Thyroid gland (tissue), 4 donors: ENCODE results near the gene ARHGEF28. TPM values are rescaled to one million over a fixed set of nuclear protein-coding genes. Genes with fewer than 3 reads are reported as not detected.
A peak's percentile ranks its signal among the peaks of the same experiment; 100 is the strongest.

Experiments used
- DNase-seq, 2 donors: peaks; one replicate each; pipeline ENCODE4 v3.0.0-alpha.2; 2019
- H3K27ac ChIP-seq, 3 donors: fragments of 200-600 bp; sonication (generic); 1 replicate in 2 of 3; 2 replicates in 1 of 3; pipeline ENCODE4 v1.5.1; 2016 to 2019; ENCODE audit warnings: mild to moderate bottlenecking in 1 of 3, moderate library complexity in 1 of 3
- H3K27me3 ChIP-seq: fragments of 200-600 bp; sonication (generic); one replicate; pipeline ENCODE4 v1.5.1; 2019
- H3K36me3 ChIP-seq, 2 donors: fragments of 200-600 bp; sonication (generic); one replicate each; pipeline ENCODE4 v1.5.1; 2016 to 2019
- H3K4me1 ChIP-seq, 2 donors: fragments of 200-600 bp; sonication (generic); one replicate each; pipeline ENCODE4 v1.5.1; 2017 to 2019
- H3K4me3 ChIP-seq, 3 donors: fragments of 200-600 bp; sonication (generic); replicated peaks in 1 of 3; 1 replicate in 2 of 3; 2 replicates in 1 of 3; pipeline ENCODE4 v1.5.1; 2016; ENCODE audit warnings: mild to moderate bottlenecking in 1 of 3
- H3K9me3 ChIP-seq: fragments of 200-600 bp; sonication (generic); one replicate; pipeline ENCODE4 v1.5.1; 2017
- CTCF ChIP-seq, 6 experiments: fragments of 200-600 bp in 3 of 6; fragments of 450-650 bp in 3 of 6; sonication (generic) in 3 of 6; IDR thresholded peaks; one replicate each; pipeline ENCODE4 v1.5.1; 2016 to 2019; ENCODE audit warnings: antibody characterized with exemption in 6 of 6, mild to moderate bottlenecking in 2 of 6, inconsistent platforms in 1 of 6, moderate library complexity in 1 of 6
- POLR2A ChIP-seq, 2 donors: fragments of 450-650 bp; IDR thresholded peaks; one replicate each; pipeline ENCODE4 v1.6.1; 2017; ENCODE audit warnings: antibody characterized with exemption in 2 of 2, mild to moderate bottlenecking in 2 of 2, moderate library complexity in 1 of 2
- WGBS, 2 donors: methylation state at CpG; one replicate each; pipeline ENCODE4 v1.1.5; 2017; 5-methylcytosine and 5-hydroxymethylcytosine counted together
- intact Hi-C: fragments of 100-400 bp; cut with DNase I; formaldehyde crosslinking; loops from one replicate; pipeline ENCODE4 v1.15.1; 2023
- total RNA-seq, 4 donors: library from RNA; depleted of rRNA; stranded (reverse); fragments of >200 nt; gene quantifications; one replicate each; pipeline ENCODE4 v1.2.3, GENCODE V29; 2016

The ARHGEF28 gene
- total RNA-seq, 4 donors from 2014 or later = 43.6 to 58.8 (median 55.3) TPM

GRCh38 chr5:73648515-73648914 lies 22.5 kb downstream of the ARHGEF28 start:
- no peak overlapping the region for H3K4me3 ChIP-seq
- H3K27me3 ChIP-seq = no peaks in the 10 kb centered on the region
- no peaks in the 10 kb centered on the region for H3K9me3 ChIP-seq
- intact Hi-C loops = no loop called here
- H3K27ac ChIP-seq = no peak overlapping the region
- H3K4me1 ChIP-seq = peaks cover 9 to 16% of the 10 kb centered on the region in 2 donors
- WGBS, 2 donors = 79 to 94% methylated on average over 1 of the region's 1 CpG
- peak in 1 of 2 donors; percentile 12 for DNase-seq
- no peaks in the 10 kb centered on the region for H3K36me3 ChIP-seq
- TF ChIP-seq CTCF (IDR thresholded peaks at IDR 0.05) = no peak
- TF ChIP-seq POLR2A (IDR thresholded peaks at IDR 0.05) = no peak

GRCh38 chr5:73649926-73650325 lies 23.9 kb downstream of the ARHGEF28 start:
- TF ChIP-seq CTCF (IDR thresholded peaks at IDR 0.05) = no peak
- Histone ChIP-seq H3K27ac (no peak overlapping the region), H3K4me3 (no peak overlapping the region), H3K9me3 (no peaks in the 10 kb centered on the region), H3K4me1 (peaks cover 9 to 12% of the 10 kb centered on the region in 2 donors), H3K27me3 (no peaks in the 10 kb centered on the region), H3K36me3 (no peaks in the 10 kb centered on the region)
- WGBS, 2 donors = 76 to 84% methylated on average over 3 of the region's 3 CpGs
- DNase-seq = no peak
- intact Hi-C loops = no loop called here

- no peak for DNase-seq
- Histone ChIP-seq H3K9me3 (no peaks in the 10 kb centered on the region), H3K27ac (no peak overlapping the region), H3K4me3 (no peak overlapping the region), H3K4me1 (peaks cover 9 to 12% of the 10 kb centered on the region in 2 donors), H3K36me3 (no peaks in the 10 kb centered on the region), H3K27me3 (no peaks in the 10 kb centered on the region)
- intact Hi-C loops = no loop called here
- WGBS, 2 donors = 84 to 92% methylated on average over 2 of the region's 2 CpGs
- TF ChIP-seq POLR2A (IDR thresholded peaks at IDR 0.05) (no peak), CTCF (IDR thresholded peaks at IDR 0.05) (no peak)
Measured at GRCh38 chr5:73652391-73652790, 26.4 kb downstream of the ARHGEF28 start.

GRCh38 chr5:73654171-73654811 lies 28.3 kb downstream of the ARHGEF28 start:
- no peaks in the 10 kb centered on the region for H3K27me3 ChIP-seq
- DNase-seq = no peak
- no peaks in the 10 kb centered on the region for H3K36me3 ChIP-seq
- H3K9me3 ChIP-seq = no peaks in the 10 kb centered on the region
- no peak overlapping the region for H3K4me3 ChIP-seq
- WGBS, 2 donors = 66 to 86% methylated on average over 3 of the region's 3 CpGs
- H3K4me1 ChIP-seq = peaks cover 9 to 12% of the 10 kb centered on the region in 2 donors
- H3K27ac ChIP-seq = no peak overlapping the region
- intact Hi-C loops = no loop called here
- TF ChIP-seq POLR2A (IDR thresholded peaks at IDR 0.05) (no peak), CTCF (IDR thresholded peaks at IDR 0.05) (no peak)

- WGBS, 2 donors = 81 to 88% methylated on average over 2 of the region's 2 CpGs
- Histone ChIP-seq H3K27ac (no peak overlapping the region), H3K27me3 (no peaks in the 10 kb centered on the region), H3K4me1 (peaks cover 9 to 12% of the 10 kb centered on the region in 2 donors), H3K36me3 (no peaks in the 10 kb centered on the region), H3K9me3 (no peaks in the 10 kb centered on the region), H3K4me3 (no peak overlapping the region)
- intact Hi-C loops = no loop called here
- TF ChIP-seq CTCF (IDR thresholded peaks at IDR 0.05) = no peak
- no peak for TF ChIP-seq POLR2A (IDR thresholded peaks at IDR 0.05)
- no peak for DNase-seq
Measured at GRCh38 chr5:73654819-73655318, 28.9 kb downstream of the ARHGEF28 start.
